Neural cell (in vitro differentiated cells): Measurements from ENCODE around the gene ATP5PO.

Experiments used
- CTCF ChIP-seq: fragments of 450-650 bp; IDR thresholded peaks from 2 replicates; pipeline ENCODE4 v1.5.1; 2014; ENCODE audit warnings: antibody characterized with exemption, mild to moderate bottlenecking, moderate library complexity; ENCODE audit not compliant: poor library complexity, severe bottlenecking
- EZH2 ChIP-seq: fragments of 200-600, 300-800 bp; shearing (Covaris generic), sonication (generic); IDR thresholded peaks from 2 replicates; pipeline ENCODE4 v1.6.1; 2014; ENCODE audit warnings: antibody characterized with exemption, low read length, borderline replicate concordance, mild to moderate bottlenecking; ENCODE audit not compliant: insufficient read depth, poor library complexity, severe bottlenecking

- TF ChIP-seq EZH2 (no peak), CTCF (no peak)
Observed at GRCh38 chr21:33871171-33871570, 44.4 kb downstream of the ATP5PO start.
